OCI-LY7 (cell line): ENCODE data around the gene VAV1. TPM values are rescaled to one million over a fixed set of nuclear protein-coding genes. Genes with fewer than 3 reads are reported as not detected.

Experiments
- BruUV-seq: library from RNA; stranded (reverse); fragments of 400-500 nt; replicated peaks from 2 replicates; lab custom pipeline; 2021; lab: Mats Ljungman, UMichigan
- CTCF ChIA-PET: fragments of 300-600 bp; sonication (Branson Sonifier 250); formaldehyde crosslinking; loops from one replicate; lab custom pipeline; 2022; ENCODE audit warnings: antibody characterized with exemption; ENCODE audit not compliant: unreplicated experiment; lab: Charles Lee
- POLR2A ChIA-PET: fragments of 300-600 bp; sonication (Branson Sonifier 250); formaldehyde crosslinking; loops from one replicate; lab custom pipeline; 2022; ENCODE audit warnings: antibody characterized with exemption; lab: Charles Lee
- DNase-seq: peaks from one replicate; pipeline ENCODE4 v3.0.0-alpha.2; 2015; ENCODE audit warnings: low spot score
- H2AFZ ChIP-seq: fragments of 200-600 bp; sonication (generic), shearing (Covaris generic); 2 replicates; pipeline ENCODE4 v1.6.1; 2014; ENCODE audit warnings: mild to moderate bottlenecking, antibody characterized with exemption, low read length, moderate library complexity
- H3K27ac ChIP-seq: fragments of 200-600 bp; sonication (generic); 2 replicates; pipeline ENCODE4 v1.5.1; 2014; ENCODE audit warnings: mixed run types, low read depth, mild to moderate bottlenecking, moderate library complexity, low read length, inconsistent platforms; ENCODE audit not compliant: poor library complexity, severe bottlenecking
- H3K36me3 ChIP-seq: fragments of 200-600 bp; sonication (generic); 2 replicates; pipeline ENCODE4 v1.6.1; 2014; ENCODE audit warnings: mild to moderate bottlenecking, antibody characterized with exemption, low read length, moderate library complexity, mixed read lengths; ENCODE audit not compliant: insufficient read depth
- H3K4me1 ChIP-seq: fragments of 200-600 bp; sonication (generic); 2 replicates; pipeline ENCODE4 v1.5.1; 2014; ENCODE audit warnings: mild to moderate bottlenecking, low read length; ENCODE audit not compliant: insufficient read depth, poor library complexity, severe bottlenecking
- H3K4me2 ChIP-seq: fragments of 200-600 bp; sonication (generic); 2 replicates; pipeline ENCODE4 v1.6.1; 2014; ENCODE audit warnings: mild to moderate bottlenecking, low read length
- H3K4me3 ChIP-seq: fragments of 200-600 bp; sonication (generic); 2 replicates; pipeline ENCODE4 v1.5.1; 2014; ENCODE audit warnings: mild to moderate bottlenecking, low read depth, low read length; ENCODE audit not compliant: poor library complexity, severe bottlenecking
- H3K79me2 ChIP-seq: fragments of 200-600 bp; sonication (generic); 2 replicates; pipeline ENCODE4 v1.6.1; 2016; ENCODE audit warnings: low read depth, mild to moderate bottlenecking, low read length, moderate library complexity, mixed read lengths; ENCODE audit not compliant: insufficient read depth
- H3K9me2 ChIP-seq: fragments of 200-600 bp; sonication (generic); 2 replicates; pipeline ENCODE4 v1.6.1; 2016; ENCODE audit warnings: mild to moderate bottlenecking, low read length, mixed read lengths; ENCODE audit not compliant: insufficient read depth
- H3K9me3 ChIP-seq: fragments of 200-600 bp; sonication (generic); 2 replicates; pipeline ENCODE4 v1.6.1; 2014; ENCODE audit warnings: mild to moderate bottlenecking, mixed run types, low read length, mixed read lengths
- H4K20me1 ChIP-seq: fragments of 200-600 bp; sonication (generic); 2 replicates; pipeline ENCODE4 v1.6.1; 2014; ENCODE audit warnings: mild to moderate bottlenecking, antibody characterized with exemption, low read length, moderate library complexity, mixed read lengths; ENCODE audit not compliant: insufficient read depth
- CTCF ChIP-seq: fragments of 200-600 bp; sonication (generic); conservative IDR thresholded peaks from 2 replicates; pipeline ENCODE4 v1.5.1; 2014; ENCODE audit warnings: mild to moderate bottlenecking, antibody characterized with exemption, low read length, moderate library complexity, mixed read lengths
- EZH2phosphoT487 ChIP-seq: fragments of 200-600 bp; sonication (generic); IDR thresholded peaks from 2 replicates; pipeline ENCODE4 v1.6.1; 2018; ENCODE audit warnings: low read depth, borderline replicate concordance, mild to moderate bottlenecking, mixed run types, antibody characterized with exemption, low read length, moderate library complexity, mixed read lengths
- intact Hi-C: fragments of 100-400 bp; cut with micrococcal nuclease; formaldehyde crosslinking; loops from one replicate; pipeline ENCODE4 v1.10.0; 2022; ENCODE audit not compliant: unreplicated experiment
- total RNA-seq, 2 experiments: library from RNA; depleted of rRNA in 1 of 2; stranded (reverse); fragments of >200 nt in 1 of 2; shearing (Covaris generic) in 1 of 2; gene quantifications; 2 replicates each; pipeline ENCODE4 v1.2.3, GENCODE V29; 2014 to 2022

Gene VAV1
- total RNA-seq, 2 experiments from 2014 or later: 90.7 to 107 TPM

- Histone ChIP-seq H3K4me1 (peaks cover 18% of the 10 kb centered on the region), H3K9me2 (no peaks in the 10 kb centered on the region), H3K9me3 (no peaks in the 10 kb centered on the region), H3K36me3 (peaks cover 12% of the 10 kb centered on the region), H3K4me3 (no peak overlapping the region), H4K20me1 (no peaks in the 10 kb centered on the region), H3K79me2 (no peaks in the 10 kb centered on the region), H3K27ac (no peak overlapping the region), H3K4me2 (no peak overlapping the region), H2AFZ (no peak overlapping the region)
- no peak for TF ChIP-seq EZH2phosphoT487
- no peak for TF ChIP-seq CTCF
- ChIA-PET CTCF (interaction anchor here (0.6 kb wide), 1 partner anchor 90 kb away, joined by 3 read pairs; no protein-coding TSS in a partner anchor), POLR2A (no interaction called here)
- BruUV-seq: no TSS peak
- peak; percentile 20 for DNase-seq
- intact Hi-C loops: loop anchor here (1.0 to 5.0 kb wide), 3 partner anchors 59 to 481 kb away; partner anchors contain the start of gene VAV1
Measured at GRCh38 chr19:6861683-6862286, 89.3 kb downstream of the VAV1 start.

- H3K27ac ChIP-seq: peak overlapping the region; percentile 56
- peak; percentile 96 for DNase-seq
- peak overlapping the region; percentile 62 for H3K4me3 ChIP-seq
- peaks cover 18% of the 10 kb centered on the region for H3K4me1 ChIP-seq
- no peak overlapping the region for H2AFZ ChIP-seq
- H4K20me1 ChIP-seq: no peaks in the 10 kb centered on the region
- TF ChIP-seq EZH2phosphoT487 (no peak), CTCF (peak; percentile 100)
- ChIA-PET POLR2A (interaction anchor here (0.7 to 1.2 kb wide), 3 partner anchors 49 to 232 kb away, joined by 3 to 6 read pairs (median 4); partner anchors contain the start of gene GPR108), CTCF (interaction anchor here (0.6 to 1.1 kb wide), 2 partner anchors 91 kb away, joined by 3 to 19 read pairs; partner anchors contain the start of gene VAV1)
- no peaks in the 10 kb centered on the region for H3K9me2 ChIP-seq
- H3K36me3 ChIP-seq: peaks cover 4% of the 10 kb centered on the region; the same call in 1 of the 2 replicates
- H3K9me3 ChIP-seq: no peaks in the 10 kb centered on the region
- peak overlapping the region; percentile 69; the same call in 1 of the 2 replicates for H3K4me2 ChIP-seq
- BruUV-seq: TSS peak; percentile 47
- no peaks in the 10 kb centered on the region for H3K79me2 ChIP-seq
- intact Hi-C loops: loop anchor here (1.0 to 5.0 kb wide), 7 partner anchors 60 to 480 kb away; partner anchors contain the start of gene VAV1
Measured at GRCh38 chr19:6862673-6863078, 90.2 kb downstream of the VAV1 start.
